ENCODE results near the gene SIX6.

Gene SIX6

GRCh38 chr14:60514741-60515491 lies 6.0 kb downstream of the SIX6 start:
- peak; percentile 66 for DNase-seq

GRCh38 chr14:60515511-60516289 lies 6.8 kb downstream of the SIX6 start:
- peak; percentile 63 for DNase-seq

- DNase-seq = no peak
Measured at GRCh38 chr14:60532442-60532841, 23.5 kb downstream of the SIX6 start.

GRCh38 chr14:60537663-60538062 lies 28.7 kb downstream of the SIX6 start:
- DNase-seq = no peak

- no peak for DNase-seq
Measured at GRCh38 chr14:60544659-60545058, 35.7 kb downstream of the SIX6 start.

GRCh38 chr14:60553808-60554207 lies 44.9 kb downstream of the SIX6 start:
- no peak for DNase-seq

- peak; percentile 84 for DNase-seq
Measured at GRCh38 chr14:60561845-60562746, 53.1 kb downstream of the SIX6 start.

All from right hindlimb (tissue), 1 donor.